RWPE1 (cell line): ENCODE measurements around the gene PSPH.

Experiments
- CTCF ChIA-PET: fragments of 350-600 bp; sonication (Branson Sonifier 250); formaldehyde crosslinking; extraction: SDS; loops from one replicate; lab custom pipeline; 2021; lab: Yijun Ruan, JAX
- POLR2A ChIA-PET: fragments of 400-600 bp; formaldehyde crosslinking; extraction: SDS; loops from one replicate; lab custom pipeline; 2020; ENCODE audit warnings: antibody characterized with exemption; ENCODE audit not compliant: low non-redundant PET; lab: Yijun Ruan, JAX
- DNase-seq: peaks from one replicate; pipeline ENCODE4 v3.0.0; 2012; ENCODE audit warnings: low spot score
- H3K27ac ChIP-seq: fragments of 450-650 bp; 2 replicates; pipeline ENCODE4 v1.5.1; 2017
- CTCF ChIP-seq: fragments of 450-650 bp; conservative IDR thresholded peaks from 2 replicates; pipeline ENCODE4 v1.5.1; 2017; ENCODE audit warnings: low read depth, mild to moderate bottlenecking

Gene PSPH

GRCh38 chr7:55969391-55969790 is 81.9 kb downstream of the PSPH start:
- ChIA-PET POLR2A (no interaction called here), CTCF (interaction anchor here (0.9 kb wide), 1 partner anchor 188 kb away, joined by 3 read pairs; no protein-coding TSS in a partner anchor)
- H3K27ac ChIP-seq = peak overlapping the region; percentile 99
- TF ChIP-seq CTCF = no peak
- DNase-seq = no peak

- no peak for DNase-seq
- TF ChIP-seq CTCF = no peak
- ChIA-PET POLR2A (no interaction called here), CTCF (interaction anchor here (0.6 to 0.7 kb wide), 4 partner anchors 14 to 327 kb away, joined by 3 to 7 read pairs (median 4); no protein-coding TSS in a partner anchor)
- peak overlapping the region; percentile 99 for H3K27ac ChIP-seq
These were observed 84.4 kb downstream of the PSPH start for GRCh38 chr7:55966851-55967250.

GRCh38 chr7:55965805-55966421 is 85.3 kb downstream of the PSPH start:
- TF ChIP-seq CTCF = no peak
- peak; percentile 66 for DNase-seq
- H3K27ac ChIP-seq = peak overlapping the region; percentile 99
- ChIA-PET POLR2A (interaction anchor here (0.5 kb wide), 1 partner anchor 68 kb away, joined by 3 read pairs; no protein-coding TSS in a partner anchor), CTCF (interaction anchor here (0.6 to 0.7 kb wide), 2 partner anchors 15 to 326 kb away, joined by 3 to 6 read pairs; no protein-coding TSS in a partner anchor)

- ChIA-PET CTCF (interaction anchor here (0.5 to 0.8 kb wide), 5 partner anchors 10 to 1299 kb away, joined by 3 read pairs; no protein-coding TSS in a partner anchor), POLR2A (interaction anchor here (0.7 kb wide), 1 partner anchor 325 kb away, joined by 3 read pairs; no protein-coding TSS in a partner anchor)
- peak; percentile 23 for DNase-seq
- peak overlapping the region; percentile 99 for H3K27ac ChIP-seq
- no peak for TF ChIP-seq CTCF
These were observed 86.2 kb downstream of the PSPH start for GRCh38 chr7:55965100-55965470.

GRCh38 chr7:55964261-55965099 is 86.8 kb downstream of the PSPH start, which contains the start of gene NIPSNAP2:
TSS of gene NIPSNAP2 (plus strand) at chr7:55964585. CDS start at chr7:55964610, 25 bp downstream.
- H3K27ac ChIP-seq = peak within 1 kb of the TSS; percentile 99
- peak; percentile 98 for TF ChIP-seq CTCF
- ChIA-PET CTCF (interaction anchor here (0.5 to 0.9 kb wide), 14 partner anchors 9 to 1299 kb away, joined by 3 to 6 read pairs (median 3); no protein-coding TSS in a partner anchor), POLR2A (interaction anchor here (0.5 to 0.7 kb wide), 2 partner anchors 323 to 324 kb away, joined by 3 to 9 read pairs; no protein-coding TSS in a partner anchor)
- peak; percentile 67 for DNase-seq

- H3K27ac ChIP-seq = peak overlapping the region; percentile 99
- no peak for TF ChIP-seq CTCF
- no peak for DNase-seq
- ChIA-PET POLR2A (interaction anchor here (0.5 kb wide), 1 partner anchor 322 kb away, joined by 9 read pairs; no protein-coding TSS in a partner anchor), CTCF (interaction anchor here (0.5 to 0.9 kb wide), 9 partner anchors 17 to 424 kb away, joined by 3 to 6 read pairs (median 4); no protein-coding TSS in a partner anchor)
These were observed 87.6 kb downstream of the PSPH start for GRCh38 chr7:55963584-55964168.
